Spinal cord (tissue), 10 donors: ENCODE data around the gene BRICD5. TPM values are rescaled to one million over a fixed set of nuclear protein-coding genes. Genes with fewer than 3 reads are reported as not detected.

ENCODE experiments used
- DNase-seq, 6 donors: peaks; one replicate each; pipeline versions ENCODE4 v3.0.0 to v3.0.0-alpha.2; 2013 to 2015; ENCODE audit warnings: low spot score in 6 of 6, low read depth in 4 of 6
- H3K27ac ChIP-seq: one replicate; pipeline ENCODE4 v1.5.1; 2013; ENCODE audit warnings: low read depth, low read length, control low read depth
- H3K27me3 ChIP-seq: one replicate; pipeline ENCODE4 v1.6.1; 2013; ENCODE audit warnings: low read length; ENCODE audit not compliant: control insufficient read depth, insufficient read depth
- H3K36me3 ChIP-seq: one replicate; pipeline ENCODE4 v1.6.1; 2013; ENCODE audit warnings: low read length; ENCODE audit not compliant: control insufficient read depth, insufficient read depth
- H3K4me1 ChIP-seq: one replicate; pipeline ENCODE4 v1.6.1; 2013; ENCODE audit warnings: low read length; ENCODE audit not compliant: control insufficient read depth, insufficient read depth
- H3K4me3 ChIP-seq: one replicate; pipeline ENCODE4 v1.5.1; 2013; ENCODE audit warnings: low read depth, low read length, control low read depth
- H3K9me3 ChIP-seq: one replicate; pipeline ENCODE4 v1.6.1; 2013; ENCODE audit warnings: low read length; ENCODE audit not compliant: control insufficient read depth, insufficient read depth
- WGBS: methylation state at CpG from one replicate; pipeline ENCODE4 v1.1.5; 2013; ENCODE audit warnings: missing lambda C conversion rate; ENCODE audit not compliant: insufficient coverage; 5-methylcytosine and 5-hydroxymethylcytosine counted together
- polyA plus RNA-seq, 2 donors: library from polyadenylated mRNA; unstranded; fragments of 120-200 nt; gene quantifications; one replicate each; pipeline ENCODE4 v1.2.1, GENCODE V29; 2013; ENCODE audit not compliant: insufficient read length in 2 of 2
- total RNA-seq, 2 donors: library from RNA; depleted of rRNA in 1 of 2; stranded (reverse); fragments of 120-200 nt in 1 of 2; fragments of >200 nt in 1 of 2; gene quantifications; one replicate each; pipeline versions ENCODE4 v1.2.3 to v1.2.4, GENCODE V29; 2013 to 2014
- donor health status: healthy.

Gene BRICD5
- total and polyA plus RNA-seq, 4 donors = 5.2 to 30.5 (median 17.5) TPM

DNA sequence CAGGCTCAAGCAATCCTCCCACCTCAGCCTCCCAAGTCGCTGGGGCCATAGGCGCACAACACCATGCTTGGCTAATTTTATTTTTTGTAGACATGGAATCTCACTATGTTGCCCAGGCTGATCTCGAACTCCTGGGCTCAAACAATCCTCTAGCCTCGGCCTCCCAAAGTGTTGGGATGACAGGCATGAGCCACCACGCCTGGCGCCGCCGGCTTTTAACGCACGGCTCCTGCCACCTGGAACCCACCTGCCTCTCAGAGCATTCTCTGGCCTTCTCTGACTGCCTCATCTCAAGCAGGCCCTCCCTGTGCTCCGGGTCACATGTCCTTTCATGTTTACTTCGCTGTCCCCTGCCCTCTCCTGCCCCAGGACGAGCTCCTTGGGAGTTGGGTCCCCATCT lies 24.6 kb downstream of the BRICD5 start:
- Histone ChIP-seq H3K27me3 (no peaks in the 10 kb centered on the region), H3K36me3 (peaks cover 100% of the 10 kb centered on the region), H3K4me3 (no peak overlapping the region), H3K9me3 (no peaks in the 10 kb centered on the region), H3K4me1 (peaks cover 12% of the 10 kb centered on the region), H3K27ac (no peak overlapping the region)
- WGBS = 94% methylated on average over 11 of the region's 13 CpGs
- no peak for DNase-seq

DNA sequence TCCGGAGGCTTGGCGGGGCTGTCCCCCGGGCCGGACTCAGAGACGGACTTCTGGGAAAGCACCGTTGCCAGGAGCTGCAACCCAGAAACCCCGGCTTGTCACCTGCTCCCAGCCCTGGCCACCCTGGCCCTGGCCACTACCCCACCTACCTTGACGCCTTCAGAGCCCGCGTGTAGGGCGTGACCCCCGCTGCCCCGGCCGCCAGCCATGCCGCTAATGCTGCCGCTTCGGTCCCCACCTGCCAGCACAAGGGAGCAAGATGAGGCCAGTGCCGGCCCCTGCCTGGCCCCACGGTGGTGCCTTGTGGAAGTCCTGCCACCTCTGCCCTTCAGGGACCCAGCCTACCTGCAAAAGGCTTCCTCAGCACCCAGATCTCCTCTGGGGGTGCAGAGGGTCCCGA lies 25.7 kb downstream of the BRICD5 start:
- peaks cover 100% of the 10 kb centered on the region for H3K36me3 ChIP-seq

DNA sequence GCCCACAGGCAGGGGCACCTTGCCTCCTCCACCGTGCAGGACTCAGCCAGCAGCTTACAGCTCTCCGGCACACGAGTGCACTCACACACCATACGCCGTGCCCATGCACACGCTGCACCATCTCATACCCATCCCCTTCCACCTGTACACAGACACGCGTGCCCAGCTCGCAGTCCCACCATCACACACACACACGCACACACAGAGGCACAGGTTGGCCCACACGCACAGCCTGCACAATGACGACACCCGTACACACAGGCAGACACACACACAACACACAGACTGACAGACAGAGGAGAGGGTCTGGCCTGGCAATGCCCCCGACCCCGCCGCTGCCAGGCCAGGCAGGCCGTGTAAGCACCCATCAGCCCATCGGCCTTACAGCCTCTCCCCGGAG lies 26.3 kb downstream of the BRICD5 start:
- no peak for DNase-seq
- no peaks in the 10 kb centered on the region for H3K4me1 ChIP-seq
- H3K27me3 ChIP-seq = no peaks in the 10 kb centered on the region
- WGBS = 92% methylated on average over 18 of the region's 19 CpGs
- peaks cover 100% of the 10 kb centered on the region for H3K36me3 ChIP-seq
- no peak overlapping the region for H3K4me3 ChIP-seq
- H3K9me3 ChIP-seq = no peaks in the 10 kb centered on the region
- H3K27ac ChIP-seq = no peak overlapping the region

More for the DNA sequence above, 25.7 kb downstream of the BRICD5 start:
- no peak overlapping the region for H3K27ac ChIP-seq
- 92% methylated on average over 20 of the region's 20 CpGs for WGBS
- peaks cover 1% of the 10 kb centered on the region for H3K4me1 ChIP-seq
- DNase-seq = no peak
- no peaks in the 10 kb centered on the region for H3K9me3 ChIP-seq
- no peaks in the 10 kb centered on the region for H3K27me3 ChIP-seq
- H3K4me3 ChIP-seq = no peak overlapping the region

DNA sequence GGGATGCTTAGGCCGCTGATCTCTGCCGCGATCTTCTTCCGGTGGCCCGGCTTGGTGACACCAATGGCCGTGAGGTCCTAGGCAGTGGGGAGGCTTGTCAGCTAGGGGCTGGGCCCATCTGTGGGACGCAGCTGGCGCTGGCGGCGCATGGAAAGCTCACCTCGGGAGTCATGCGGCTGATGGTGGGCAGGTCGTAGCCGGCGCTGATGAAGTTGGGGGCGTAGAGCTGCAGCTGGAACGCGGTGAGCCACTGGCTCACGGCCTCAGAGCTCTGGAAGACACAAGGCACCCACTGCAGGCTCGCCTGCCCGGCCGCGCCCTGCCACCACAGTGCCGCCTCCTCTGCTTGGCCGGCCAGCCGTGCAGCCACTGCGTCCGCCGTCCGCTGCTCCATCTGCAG lies 27.0 kb downstream of the BRICD5 start:
- no peaks in the 10 kb centered on the region for H3K4me1 ChIP-seq
- H3K36me3 ChIP-seq = peaks cover 96% of the 10 kb centered on the region
- DNase-seq = no peak
- 94% methylated on average over 29 of the region's 30 CpGs for WGBS
- no peak overlapping the region for H3K27ac ChIP-seq
- H3K9me3 ChIP-seq = no peaks in the 10 kb centered on the region
- H3K4me3 ChIP-seq = no peak overlapping the region
- H3K27me3 ChIP-seq = no peaks in the 10 kb centered on the region

DNA sequence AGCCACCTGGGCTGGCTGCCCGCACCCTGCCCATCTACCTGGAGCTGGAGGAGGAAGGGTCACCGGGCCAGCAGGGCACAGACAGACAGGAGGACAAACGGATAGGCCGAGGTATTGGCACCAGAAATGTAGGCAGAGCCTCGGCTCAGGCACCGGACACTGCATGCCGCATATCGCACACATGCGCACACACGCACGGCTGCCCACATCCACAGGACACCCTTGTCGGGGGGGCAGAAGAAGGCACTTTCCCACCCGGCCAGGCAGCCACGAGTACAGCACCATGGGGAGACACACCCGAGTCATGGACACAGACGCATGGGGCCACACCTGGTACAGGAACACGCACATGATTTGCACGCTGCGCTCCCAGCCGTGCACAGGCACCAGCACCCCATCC lies 28.7 kb downstream of the BRICD5 start:
- Histone ChIP-seq H3K9me3 (no peaks in the 10 kb centered on the region), H3K4me3 (no peak overlapping the region), H3K36me3 (peaks cover 94% of the 10 kb centered on the region), H3K27me3 (no peaks in the 10 kb centered on the region), H3K27ac (no peak overlapping the region), H3K4me1 (no peaks in the 10 kb centered on the region)
- DNase-seq = no peak
- WGBS = 89% methylated on average over 20 of the region's 20 CpGs

DNA sequence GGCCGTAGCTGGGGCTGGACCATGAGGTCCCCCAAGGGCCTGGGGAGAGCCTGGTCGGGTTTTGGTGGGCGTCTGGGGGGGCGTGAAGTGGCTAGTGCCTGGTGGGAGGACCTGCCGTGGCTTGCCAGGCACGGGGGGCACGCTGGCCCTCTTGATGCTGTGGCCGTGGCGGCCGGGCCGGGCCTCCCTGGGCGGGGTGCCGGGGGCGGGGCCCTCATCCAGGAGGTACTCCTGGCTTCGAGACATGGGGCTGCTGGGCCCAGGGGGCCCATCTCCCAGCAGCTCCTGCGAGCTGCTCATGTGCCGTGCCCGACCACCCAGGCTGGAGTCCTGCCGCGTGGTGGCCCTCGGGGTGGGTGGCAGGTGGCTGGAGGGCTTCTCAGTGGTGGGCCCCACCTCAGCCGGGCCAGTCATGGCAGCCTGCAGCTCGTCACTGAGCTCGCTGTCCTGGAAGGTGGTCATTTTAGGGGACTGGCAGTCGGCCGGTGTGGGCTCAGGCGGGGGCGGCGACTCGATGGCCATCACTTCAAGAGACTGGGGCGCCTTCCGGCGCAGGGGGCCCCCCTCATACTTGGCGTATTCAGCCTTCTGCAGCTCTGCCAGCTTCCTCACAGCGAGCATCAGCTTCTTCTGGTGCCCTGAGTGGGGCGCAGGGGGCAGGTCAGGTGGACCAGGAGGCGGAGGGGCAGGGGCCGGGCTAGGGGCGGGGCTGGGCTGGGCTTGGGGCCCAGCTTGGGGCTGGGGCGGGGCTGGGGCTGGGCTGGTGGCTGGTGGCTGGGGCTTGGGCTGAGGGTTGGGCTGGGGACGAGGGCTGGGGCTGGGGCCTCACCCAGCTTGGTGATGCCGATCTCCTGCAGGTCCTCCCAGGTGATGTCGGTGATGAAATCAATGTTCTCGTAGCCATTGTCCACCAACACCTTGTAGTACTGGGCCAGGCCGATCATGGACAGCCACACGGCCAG lies 29.4 kb downstream of the BRICD5 start:
- Histone ChIP-seq H3K4me3 (no peak overlapping the region), H3K9me3 (no peaks in the 10 kb centered on the region), H3K27ac (no peak overlapping the region), H3K4me1 (no peaks in the 10 kb centered on the region), H3K36me3 (peaks cover 94% of the 10 kb centered on the region), H3K27me3 (no peaks in the 10 kb centered on the region)
- no peak for DNase-seq
- 86% methylated on average over 39 of the region's 46 CpGs for WGBS

DNA sequence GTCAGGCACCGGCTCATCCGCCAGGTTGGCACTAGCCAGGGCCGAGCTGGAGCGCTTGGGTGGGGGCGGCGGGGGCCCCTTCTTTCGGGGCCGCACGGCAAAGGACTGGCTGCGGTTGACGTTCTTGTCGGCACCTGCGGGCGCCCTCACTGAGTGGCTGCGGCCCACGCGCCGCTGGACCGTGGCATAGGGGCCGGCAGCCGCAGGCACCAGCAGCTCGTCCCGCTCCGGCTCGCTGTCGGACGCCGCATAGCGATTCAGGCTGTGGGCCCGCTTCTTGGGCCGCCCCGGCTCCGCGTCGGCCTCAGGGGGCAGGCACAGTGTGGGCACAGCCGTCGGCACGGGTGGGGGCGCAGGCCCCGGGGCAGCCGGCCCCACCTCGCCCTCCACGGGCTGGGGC lies 30.2 kb downstream of the BRICD5 start:
- Histone ChIP-seq H3K27me3 (no peaks in the 10 kb centered on the region), H3K36me3 (peaks cover 94% of the 10 kb centered on the region), H3K4me1 (no peaks in the 10 kb centered on the region), H3K27ac (no peak overlapping the region), H3K9me3 (no peaks in the 10 kb centered on the region), H3K4me3 (no peak overlapping the region)
- WGBS = 93% methylated on average over 43 of the region's 43 CpGs
- DNase-seq = no peak

DNA sequence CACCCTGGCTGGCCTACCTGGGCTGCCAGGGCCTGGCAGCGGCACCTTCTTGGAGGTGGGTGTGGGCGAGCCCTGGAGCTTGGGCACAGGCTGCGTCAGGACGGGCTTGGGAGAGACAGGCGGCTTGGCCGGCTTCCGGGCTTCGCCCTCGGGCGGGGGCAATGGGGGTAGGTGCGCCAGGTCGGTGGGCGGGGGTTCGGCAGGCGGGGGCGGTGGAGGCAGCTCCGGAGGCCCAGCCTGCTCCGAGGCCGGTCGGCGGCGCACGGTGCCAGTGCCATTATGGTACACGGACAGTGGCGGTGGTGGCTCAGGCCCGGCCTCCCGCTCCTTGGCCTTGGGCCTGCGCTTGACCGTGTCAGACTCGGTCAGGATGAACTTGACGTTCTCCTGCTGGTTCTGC lies 31.1 kb downstream of the BRICD5 start:
- no peak for DNase-seq
- WGBS = 94% methylated on average over 29 of the region's 31 CpGs
- Histone ChIP-seq H3K9me3 (no peaks in the 10 kb centered on the region), H3K4me1 (no peaks in the 10 kb centered on the region), H3K36me3 (peaks cover 94% of the 10 kb centered on the region), H3K4me3 (no peak overlapping the region), H3K27me3 (no peaks in the 10 kb centered on the region), H3K27ac (no peak overlapping the region)

DNA sequence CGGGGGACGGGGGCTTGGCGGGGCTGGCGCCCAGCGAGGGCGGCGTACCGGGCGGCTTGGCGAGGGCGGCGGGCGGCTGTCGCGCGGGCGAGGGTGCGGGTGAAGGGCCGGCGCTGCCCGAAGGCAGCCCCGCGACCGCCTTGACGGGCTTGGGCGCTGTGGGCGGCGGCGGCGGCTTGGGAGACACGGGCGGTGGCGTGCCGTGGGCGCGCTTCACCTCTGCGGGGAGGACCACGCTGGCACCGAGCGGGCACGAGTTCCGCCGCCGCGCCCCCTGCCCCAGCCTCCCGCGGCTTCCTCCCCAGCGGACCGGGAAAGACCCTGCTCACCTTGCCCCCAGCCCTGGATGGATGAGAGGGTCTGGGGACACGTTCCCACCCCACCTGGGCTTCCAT lies 31.6 kb downstream of the BRICD5 start:
- H3K36me3 ChIP-seq = peaks cover 94% of the 10 kb centered on the region
- 23% methylated on average over 42 of the region's 50 CpGs for WGBS
- no peak for DNase-seq

More for the DNA sequence above, 31.6 kb downstream of the BRICD5 start:
- no peaks in the 10 kb centered on the region for H3K4me1 ChIP-seq
- H3K4me3 ChIP-seq = no peak overlapping the region
- H3K27ac ChIP-seq = no peak overlapping the region
- no peaks in the 10 kb centered on the region for H3K9me3 ChIP-seq
- H3K27me3 ChIP-seq = no peaks in the 10 kb centered on the region
